Measurements from ENCODE around the gene PLPP3. TPM values are rescaled to one million over a fixed set of nuclear protein-coding genes. Genes with fewer than 3 reads are reported as not detected.

The PLPP3 gene
- total and polyA plus RNA-seq, 9 of the 15 experiments (the other 6 are each of a cell fraction or from before 2014, with no cell fraction given) = 0.07 to 0.54 (median 0.20) TPM

GRCh38 chr1:56586502-56586901, 7.1 kb upstream of the PLPP3 start:
- DNase-seq (ENCODE audit: extremely low read depth in 1 of 4, low spot score in 3 of 4) (no peak), ATAC-seq (no peak), FAIRE-seq (no peak)
- no peaks in the 10 kb centered on the region for H3K4me1 ChIP-seq (replicated peaks in 1 of 2; ENCODE audit: control insufficient read depth in 2 of 2, insufficient read depth in 2 of 2, low read length in 2 of 2)
- ChIA-PET CTCF (ENCODE audit: low intra/inter-chr PET ratio) (no interaction called here), POLR2A (no interaction called here)
- BruUV-seq (replicated peaks) = no TSS peak
- 0% methylated on average over 5 of the region's 5 CpGs for WGBS (ENCODE audit: insufficient coverage, low coverage, missing lambda C conversion rate)
- H3K4me2 ChIP-seq (ENCODE audit: insufficient read depth, low read length) = no peak overlapping the region
- H3K9ac ChIP-seq (ENCODE audit: insufficient read depth in 1 of 2, low read depth in 2 of 2, low read length in 2 of 2) = no peak overlapping the region
- H3K27me3 ChIP-seq (ENCODE audit: control insufficient read depth in 2 of 2, insufficient read depth in 2 of 2, low read length in 2 of 2) = no peaks in the 10 kb centered on the region; a peak in 1 of 5 replicates
- no peak overlapping the region for H3K4me3 ChIP-seq
- H3K36me3 ChIP-seq (ENCODE audit: control insufficient read depth, insufficient read depth, low read length) = no peaks in the 10 kb centered on the region
- H3K27ac ChIP-seq (ENCODE audit: extremely low read depth, low read depth, low read length) = no peak overlapping the region
- intact Hi-C loops (cut with micrococcal nuclease) = loop anchor here (5.0 to 10.0 kb wide), 2 partner anchors 236 to 352 kb away; no protein-coding TSS in a partner anchor
- no peaks in the 10 kb centered on the region for H3K9me1 ChIP-seq (ENCODE audit: control insufficient read depth, insufficient read depth, low read length)
- no peak overlapping the region for H2AFZ ChIP-seq (ENCODE audit: low read depth, low read length)
- H4K20me1 ChIP-seq (replicated peaks; ENCODE audit: control insufficient read depth, insufficient read depth, low read length) = no peaks in the 10 kb centered on the region; the same call in 1 of the 2 replicates
- in situ Hi-C loops (cut with MboI) = loop anchor here (10.0 to 25.0 kb wide), 3 partner anchors 1199 to 1449 kb away; no protein-coding TSS in a partner anchor
- no peaks in the 10 kb centered on the region for H3K79me2 ChIP-seq (ENCODE audit: control insufficient read depth, insufficient read depth, low read length)
- TF ChIP-seq SP2 (IDR thresholded peaks at IDR 0.05; ENCODE audit: extremely low read depth, low read depth, low read length, poor library complexity, severe bottlenecking) = no peak
- H3K9me3 ChIP-seq (replicated peaks; ENCODE audit: control insufficient read depth, insufficient read depth, low read depth, low read length) = no peaks in the 10 kb centered on the region

GRCh38 chr1:56585985-56586384, 6.6 kb upstream of the PLPP3 start:
- in situ Hi-C loops (cut with MboI) = loop anchor here (10.0 to 25.0 kb wide), 3 partner anchors 1199 to 1449 kb away; no protein-coding TSS in a partner anchor
- BruUV-seq (replicated peaks) = no TSS peak

More at GRCh38 chr1:56585985-56586384, 6.6 kb upstream of the PLPP3 start:
- POLR2A ChIA-PET = interaction anchor here (0.7 kb wide), 2 partner anchors 772 to 1397 kb away, joined by 3 read pairs; no protein-coding TSS in a partner anchor
- Histone ChIP-seq H3K79me2 (ENCODE audit: control insufficient read depth, insufficient read depth, low read length) (no peaks in the 10 kb centered on the region), H3K9ac (ENCODE audit: insufficient read depth in 1 of 2, low read depth in 2 of 2, low read length in 2 of 2) (no peak overlapping the region), H2AFZ (ENCODE audit: low read depth, low read length) (no peak overlapping the region), H3K27me3 (ENCODE audit: control insufficient read depth in 2 of 2, insufficient read depth in 2 of 2, low read length in 2 of 2) (no peaks in the 10 kb centered on the region; a peak in 1 of 5 replicates), H4K20me1 (replicated peaks; ENCODE audit: control insufficient read depth, insufficient read depth, low read length) (no peaks in the 10 kb centered on the region; the same call in 1 of the 2 replicates), H3K36me3 (ENCODE audit: control insufficient read depth, insufficient read depth, low read length) (no peaks in the 10 kb centered on the region), H3K9me3 (replicated peaks; ENCODE audit: control insufficient read depth, insufficient read depth, low read depth, low read length) (no peaks in the 10 kb centered on the region), H3K4me1 (replicated peaks in 1 of 2; ENCODE audit: control insufficient read depth in 2 of 2, insufficient read depth in 2 of 2, low read length in 2 of 2) (no peaks in the 10 kb centered on the region), H3K9me1 (ENCODE audit: control insufficient read depth, insufficient read depth, low read length) (no peaks in the 10 kb centered on the region), H3K4me3 (no peak overlapping the region), H3K27ac (ENCODE audit: extremely low read depth, low read depth, low read length) (no peak overlapping the region), H3K4me2 (ENCODE audit: insufficient read depth, low read length) (no peak overlapping the region)
- no peak for TF ChIP-seq PRMT5 (CRISPR knock-in tag; IDR thresholded peaks at IDR 0.05)
- TF ChIP-seq HDAC3 (IDR thresholded peaks at IDR 0.05; ENCODE audit: borderline replicate concordance, partially characterized antibody) = no peak
- TF ChIP-seq NR1H2 (CRISPR knock-in tag; IDR thresholded peaks at IDR 0.05) = no peak
- TF ChIP-seq HNRNPL (IDR thresholded peaks at IDR 0.05; ENCODE audit: low read depth, low read length) = no peak
- TF ChIP-seq ZNF217 (CRISPR knock-in tag; IDR thresholded peaks at IDR 0.05) = no peak
- TF ChIP-seq ZNF282 (CRISPR knock-in tag; IDR thresholded peaks at IDR 0.05) = no peak
- intact Hi-C loops (cut with micrococcal nuclease) = loop anchor here (2.0 to 10.0 kb wide), 5 partner anchors 177 to 1301 kb away; no protein-coding TSS in a partner anchor
- CTCF ChIA-PET (ENCODE audit: low intra/inter-chr PET ratio) = interaction anchor here (0.7 to 1.6 kb wide), 3 partner anchors 169 to 1503 kb away, joined by 3 to 5 read pairs (median 5); no protein-coding TSS in a partner anchor
- DNase-seq (ENCODE audit: extremely low read depth in 1 of 4, low spot score in 3 of 4) (no peak), FAIRE-seq (no peak), ATAC-seq (no peak)
- 0% methylated on average over 5 of the region's 5 CpGs for WGBS (ENCODE audit: insufficient coverage, low coverage, missing lambda C conversion rate)
